K562 treated with DMSO at 1 percent for 24 hours (cell line): ENCODE data around the gene KHK. TPM values are rescaled to one million over a fixed set of nuclear protein-coding genes. Genes with fewer than 3 reads are reported as not detected.

ENCODE experiments used
- total RNA-seq: library from RNA; unstranded; fragments of 300-600 nt; gene quantifications from 2 replicates; pipeline ENCODE4 v1.2.3, GENCODE V29; 2022; ENCODE audit warnings: low read depth; ENCODE audit not compliant: insufficient read depth

KHK gene
- total RNA-seq: 18.6 and 18.8 TPM in 2 replicates

GRCh38 chr2:27086724-27087593 is at the start of gene KHK:
Gene KHK (plus strand): TSS chr2:27086772. CDS start chr2:27087260, 488 bp downstream.

GRCh38 chr2:27050996-27051901 is 35.3 kb upstream of the KHK start, which contains the start of gene AGBL5:
Gene AGBL5 (plus strand): TSS chr2:27051668. CDS start chr2:27052959, 1,291 bp downstream.

GRCh38 chr2:27071277-27071989 is 15.1 kb upstream of the KHK start, which contains the start of gene OST4:
Gene OST4 (minus strand): TSS chr2:27071654.

GRCh38 chr2:27078267-27079194 is 8.0 kb upstream of the KHK start, which contains the start of gene EMILIN1:
Gene EMILIN1 (plus strand): TSS chr2:27078615. CDS start chr2:27079066, 451 bp downstream.

GRCh38 chr2:27118525-27119329 is 32.2 kb downstream of the KHK start, which contains the start of gene CGREF1:
Gene CGREF1 (minus strand): TSS chr2:27119128. CDS start chr2:27104366, 14,762 bp downstream.

GRCh38 chr2:27123302-27124150 is 37.0 kb downstream of the KHK start, which contains the start of gene ABHD1:
Gene ABHD1 (plus strand): TSS chr2:27123815. CDS start chr2:27123949, 134 bp downstream.

GRCh38 chr2:27133905-27134780 is 47.6 kb downstream of the KHK start, which contains the start of gene PREB:
Gene PREB (minus strand): TSS chr2:27134636. CDS start chr2:27134421, 215 bp downstream.

GRCh38 chr2:27139310-27139709 is 52.7 kb downstream of the KHK start, which contains the start of gene PRR30:
Gene PRR30 (minus strand): TSS chr2:27139410. CDS start chr2:27138329, 1,081 bp downstream.

GRCh38 chr2:27148801-27149439 is 62.3 kb downstream of the KHK start, which contains the start of gene TCF23:
Gene TCF23 (plus strand): TSS chr2:27149004. CDS start chr2:27149134, 130 bp downstream.

Other genes with a start within 250 kb of the KHK start
- gene DPYSL5, start 238.6 kb upstream of the KHK start, total RNA-seq: not detected in 2 replicates
- gene MAPRE3, start 116.1 kb upstream of the KHK start, total RNA-seq: 56.8 and 61.9 TPM in 2 replicates
- 113 and 117 TPM in 2 replicates for gene TMEM214, start 53.8 kb upstream of the KHK start, total RNA-seq
- gene AGBL5, start 35.1 kb upstream of the KHK start, total RNA-seq: 39.3 and 43.3 TPM in 2 replicates
- 226 and 237 TPM in 2 replicates for gene OST4, start 15.1 kb upstream of the KHK start, total RNA-seq
- 4.9 and 5.4 TPM in 2 replicates for gene EMILIN1, start 8.2 kb upstream of the KHK start, total RNA-seq
- 0.29 and 0.39 TPM in 2 replicates for gene CGREF1, start 32.4 kb downstream of the KHK start, total RNA-seq
- gene ABHD1, start 37.0 kb downstream of the KHK start, total RNA-seq: 0.23 and 0.66 TPM in 2 replicates
- 102 and 109 TPM in 2 replicates for gene PREB, start 47.9 kb downstream of the KHK start, total RNA-seq
- gene PRR30, start 52.6 kb downstream of the KHK start, total RNA-seq: not detected in 2 replicates
- not detected in 2 replicates for gene TCF23, start 62.2 kb downstream of the KHK start, total RNA-seq
- 99.2 and 103 TPM in 2 replicates for gene ATRAID, start 125.3 kb downstream of the KHK start, total RNA-seq
- 34.1 and 34.6 TPM in 2 replicates for gene SLC5A6, start 125.5 kb downstream of the KHK start, total RNA-seq
- gene CAD, start 130.6 kb downstream of the KHK start, total RNA-seq: 45.7 and 49.5 TPM in 2 replicates
- 2.3 and 2.8 TPM in 2 replicates for gene SLC30A3, start 176.3 kb downstream of the KHK start, total RNA-seq
- gene DNAJC5G, start 188.7 kb downstream of the KHK start, total RNA-seq: 0.30 TPM in 1 of 2 replicates, not detected in the other
- not detected in 2 replicates for gene TRIM54, start 195.7 kb downstream of the KHK start, total RNA-seq
- 5.5 and 11.2 TPM in 2 replicates for gene UCN, start 221.7 kb downstream of the KHK start, total RNA-seq
- 64.7 and 77.2 TPM in 2 replicates for gene MPV17, start 236.3 kb downstream of the KHK start, total RNA-seq